ENCODE data around the gene NLGN4Y. TPM values are rescaled to one million over a fixed set of nuclear protein-coding genes. Genes with fewer than 3 reads are reported as not detected.

NLGN4Y gene
- total and polyA plus RNA-seq, 5 donors = 0.84 to 2.6 (median 1.8) TPM; not detected in 2

- H3K27me3 ChIP-seq (ENCODE audit: control insufficient read depth, insufficient read depth) = no peaks in the 10 kb centered on the region
- H3K4me1 ChIP-seq (ENCODE audit: control insufficient read depth, insufficient read depth, low read length) = no peaks in the 10 kb centered on the region
- intact Hi-C loops (cut with DNase I) = no loop called here
- WGBS = 73% methylated on average over 3 of the region's 3 CpGs
- H3K27ac ChIP-seq (ENCODE audit: low read length) = no peak overlapping the region
- DNase-seq (no peak), ATAC-seq (no peak)
- H3K9me3 ChIP-seq (ENCODE audit: control insufficient read depth, low read length) = no peaks in the 10 kb centered on the region
- H3K4me3 ChIP-seq (ENCODE audit: low read length) = no peak overlapping the region
These were observed 57.0 kb downstream of the NLGN4Y start for GRCh38 chrY:14581294-14581693.

- 62% methylated on average over 4 of the region's 4 CpGs for WGBS
- Histone ChIP-seq H3K4me3 (ENCODE audit: low read length) (no peak overlapping the region), H3K27ac (ENCODE audit: low read length) (no peak overlapping the region), H3K9me3 (ENCODE audit: control insufficient read depth, low read length) (no peaks in the 10 kb centered on the region), H3K4me1 (ENCODE audit: control insufficient read depth, insufficient read depth, low read length) (no peaks in the 10 kb centered on the region), H3K27me3 (ENCODE audit: control insufficient read depth, insufficient read depth) (no peaks in the 10 kb centered on the region)
- intact Hi-C loops (cut with DNase I) = no loop called here
- ATAC-seq (no peak), DNase-seq (no peak)
These were observed 62.4 kb downstream of the NLGN4Y start for GRCh38 chrY:14586725-14587124.

GRCh38 chrY:14601372-14601771, 77.0 kb downstream of the NLGN4Y start:
- ATAC-seq (no peak), DNase-seq (no peak)
- Histone ChIP-seq H3K27ac (ENCODE audit: low read length) (no peak overlapping the region), H3K4me3 (ENCODE audit: low read length) (no peak overlapping the region), H3K27me3 (ENCODE audit: control insufficient read depth, insufficient read depth) (no peaks in the 10 kb centered on the region), H3K4me1 (ENCODE audit: control insufficient read depth, insufficient read depth, low read length) (no peaks in the 10 kb centered on the region), H3K9me3 (ENCODE audit: control insufficient read depth, low read length) (no peaks in the 10 kb centered on the region)
- intact Hi-C loops (cut with DNase I) = no loop called here
- WGBS = 80% methylated on average over 11 of the region's 11 CpGs

- intact Hi-C loops (cut with DNase I) = no loop called here
- ATAC-seq (no peak), DNase-seq (no peak)
- H3K27ac ChIP-seq (ENCODE audit: low read length) = no peak overlapping the region
- H3K4me3 ChIP-seq (ENCODE audit: low read length) = no peak overlapping the region
- H3K27me3 ChIP-seq (ENCODE audit: control insufficient read depth, insufficient read depth) = no peaks in the 10 kb centered on the region
- H3K4me1 ChIP-seq (ENCODE audit: control insufficient read depth, insufficient read depth, low read length) = no peaks in the 10 kb centered on the region
- 83% methylated on average over 1 of the region's 1 CpG for WGBS
- H3K9me3 ChIP-seq (ENCODE audit: control insufficient read depth, low read length) = no peaks in the 10 kb centered on the region
These were observed 93.3 kb downstream of the NLGN4Y start for GRCh38 chrY:14617625-14618024.

GRCh38 chrY:14618513-14618912, 94.2 kb downstream of the NLGN4Y start:
- H3K4me3 ChIP-seq (ENCODE audit: low read length) = no peak overlapping the region
- intact Hi-C loops (cut with DNase I) = no loop called here
- 98% methylated on average over 2 of the region's 2 CpGs for WGBS
- no peak for DNase-seq
- ATAC-seq = no peak
- H3K27ac ChIP-seq (ENCODE audit: low read length) = no peak overlapping the region
- no peaks in the 10 kb centered on the region for H3K27me3 ChIP-seq (ENCODE audit: control insufficient read depth, insufficient read depth)
- H3K9me3 ChIP-seq (ENCODE audit: control insufficient read depth, low read length) = no peaks in the 10 kb centered on the region
- H3K4me1 ChIP-seq (ENCODE audit: control insufficient read depth, insufficient read depth, low read length) = no peaks in the 10 kb centered on the region

GRCh38 chrY:14628208-14628607, 103.9 kb downstream of the NLGN4Y start:
- intact Hi-C loops (cut with DNase I) = no loop called here
- Histone ChIP-seq H3K9me3 (ENCODE audit: control insufficient read depth, low read length) (no peaks in the 10 kb centered on the region), H3K4me1 (ENCODE audit: control insufficient read depth, insufficient read depth, low read length) (no peaks in the 10 kb centered on the region), H3K4me3 (ENCODE audit: low read length) (no peak overlapping the region), H3K27me3 (ENCODE audit: control insufficient read depth, insufficient read depth) (no peaks in the 10 kb centered on the region), H3K27ac (ENCODE audit: low read length) (no peak overlapping the region)
- ATAC-seq (no peak), DNase-seq (no peak)
- WGBS = 87% methylated on average over 6 of the region's 6 CpGs

GRCh38 chrY:14631676-14632075, 107.3 kb downstream of the NLGN4Y start:
- 88% methylated on average over 1 of the region's 1 CpG for WGBS
- DNase-seq (no peak), ATAC-seq (no peak)
- Histone ChIP-seq H3K27me3 (ENCODE audit: control insufficient read depth, insufficient read depth) (no peaks in the 10 kb centered on the region), H3K4me3 (ENCODE audit: low read length) (no peak overlapping the region), H3K9me3 (ENCODE audit: control insufficient read depth, low read length) (no peaks in the 10 kb centered on the region), H3K27ac (ENCODE audit: low read length) (no peak overlapping the region), H3K4me1 (ENCODE audit: control insufficient read depth, insufficient read depth, low read length) (no peaks in the 10 kb centered on the region)
- intact Hi-C loops (cut with DNase I) = no loop called here

- no peak overlapping the region for H3K27ac ChIP-seq (ENCODE audit: low read length)
- no peak overlapping the region for H3K4me3 ChIP-seq (ENCODE audit: low read length)
- DNase-seq = no peak
- H3K9me3 ChIP-seq (ENCODE audit: control insufficient read depth, low read length) = no peaks in the 10 kb centered on the region
- intact Hi-C loops (cut with DNase I) = no loop called here
- H3K27me3 ChIP-seq (ENCODE audit: control insufficient read depth, insufficient read depth) = no peaks in the 10 kb centered on the region
- ATAC-seq = no peak
- H3K4me1 ChIP-seq (ENCODE audit: control insufficient read depth, insufficient read depth, low read length) = no peaks in the 10 kb centered on the region
- WGBS = 91% methylated on average over 2 of the region's 2 CpGs
These were observed 109.4 kb downstream of the NLGN4Y start for GRCh38 chrY:14633718-14634117.

- DNase-seq = no peak
- no peak for ATAC-seq
- intact Hi-C loops (cut with DNase I) = no loop called here
These were observed 110.6 kb downstream of the NLGN4Y start for GRCh38 chrY:14634954-14635353.

GRCh38 chrY:14637551-14637950, 113.2 kb downstream of the NLGN4Y start:
- H3K4me1 ChIP-seq (ENCODE audit: control insufficient read depth, insufficient read depth, low read length) = no peaks in the 10 kb centered on the region
- no peak for DNase-seq
- H3K27ac ChIP-seq (ENCODE audit: low read length) = no peak overlapping the region
- H3K4me3 ChIP-seq (ENCODE audit: low read length) = no peak overlapping the region
- intact Hi-C loops (cut with DNase I) = no loop called here
- ATAC-seq = no peak
- H3K27me3 ChIP-seq (ENCODE audit: control insufficient read depth, insufficient read depth) = no peaks in the 10 kb centered on the region
- no peaks in the 10 kb centered on the region for H3K9me3 ChIP-seq (ENCODE audit: control insufficient read depth, low read length)

More at GRCh38 chrY:14634954-14635353, 110.6 kb downstream of the NLGN4Y start:
- H3K4me3 ChIP-seq (ENCODE audit: low read length) = no peak overlapping the region
- H3K27ac ChIP-seq (ENCODE audit: low read length) = no peak overlapping the region
- no peaks in the 10 kb centered on the region for H3K4me1 ChIP-seq (ENCODE audit: control insufficient read depth, insufficient read depth, low read length)
- H3K9me3 ChIP-seq (ENCODE audit: control insufficient read depth, low read length) = no peaks in the 10 kb centered on the region
- no peaks in the 10 kb centered on the region for H3K27me3 ChIP-seq (ENCODE audit: control insufficient read depth, insufficient read depth)

- no peaks in the 10 kb centered on the region for H3K27me3 ChIP-seq (ENCODE audit: control insufficient read depth, insufficient read depth)
- H3K4me3 ChIP-seq (ENCODE audit: low read length) = no peak overlapping the region
- WGBS = 83% methylated on average over 2 of the region's 2 CpGs
- no peaks in the 10 kb centered on the region for H3K9me3 ChIP-seq (ENCODE audit: control insufficient read depth, low read length)
- no peak overlapping the region for H3K27ac ChIP-seq (ENCODE audit: low read length)
- H3K4me1 ChIP-seq (ENCODE audit: control insufficient read depth, insufficient read depth, low read length) = no peaks in the 10 kb centered on the region
- intact Hi-C loops (cut with DNase I) = no loop called here
- no peak for ATAC-seq
- DNase-seq = no peak
These were observed 117.5 kb downstream of the NLGN4Y start for GRCh38 chrY:14641853-14642252.

- DNase-seq = no peak
- no peaks in the 10 kb centered on the region for H3K9me3 ChIP-seq (ENCODE audit: control insufficient read depth, low read length)
- no peak overlapping the region for H3K4me3 ChIP-seq (ENCODE audit: low read length)
- no peak for ATAC-seq
- intact Hi-C loops (cut with DNase I) = no loop called here
- WGBS = 53% methylated on average over 6 of the region's 6 CpGs
- no peaks in the 10 kb centered on the region for H3K27me3 ChIP-seq (ENCODE audit: control insufficient read depth, insufficient read depth)
- H3K4me1 ChIP-seq (ENCODE audit: control insufficient read depth, insufficient read depth, low read length) = no peaks in the 10 kb centered on the region
- H3K27ac ChIP-seq (ENCODE audit: low read length) = no peak overlapping the region
These were observed 120.0 kb downstream of the NLGN4Y start for GRCh38 chrY:14644157-14644952.
